ENCODE results near the gene RAVER1.

- TF ChIP-seq CTCF (conservative IDR thresholded peaks at IDR 0.05; ENCODE audit: low read depth, low read length) (no peak), EZH2 (IDR thresholded peaks at IDR 0.05; ENCODE audit: borderline replicate concordance, low read depth, low read length, poor library complexity, severe bottlenecking) (no peak)
Measured at GRCh38 chr19:10320602-10321416, 12.5 kb downstream of the RAVER1 start.

Data from A673 (cell line).